Activated CD4-positive, alpha-beta T cell treated with anti-CD3 and anti-CD28 coated beads, Interleukin-2, amount 50 U/mL, for 1 hour (primary cell): Measurements from ENCODE around the gene DCAF8.

Experiments
- DNase-seq: peaks from one replicate; pipeline ENCODE4 v3.0.0-alpha.2; 2020

DCAF8 gene

DNA sequence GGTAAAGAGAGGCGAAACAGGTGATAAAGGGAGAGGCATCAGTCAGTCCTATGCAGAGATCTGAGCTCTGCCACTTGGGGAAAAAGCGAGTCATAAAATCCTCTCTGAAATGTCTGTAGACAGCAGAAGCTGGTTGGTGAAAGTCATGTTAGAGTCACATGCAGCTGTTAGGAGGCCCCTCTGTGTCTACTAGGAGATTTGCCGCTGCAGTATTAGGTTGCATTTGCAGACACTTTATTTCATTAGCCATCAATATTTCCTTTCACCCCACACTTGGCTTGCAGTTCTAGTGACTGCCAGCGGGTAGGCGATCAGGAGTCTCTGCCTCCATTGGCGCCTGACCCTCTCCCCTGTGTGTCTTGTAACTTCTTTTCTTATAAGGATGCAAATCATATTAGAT lies 94.8 kb downstream of the DCAF8 start:
- no peak for DNase-seq

DNA sequence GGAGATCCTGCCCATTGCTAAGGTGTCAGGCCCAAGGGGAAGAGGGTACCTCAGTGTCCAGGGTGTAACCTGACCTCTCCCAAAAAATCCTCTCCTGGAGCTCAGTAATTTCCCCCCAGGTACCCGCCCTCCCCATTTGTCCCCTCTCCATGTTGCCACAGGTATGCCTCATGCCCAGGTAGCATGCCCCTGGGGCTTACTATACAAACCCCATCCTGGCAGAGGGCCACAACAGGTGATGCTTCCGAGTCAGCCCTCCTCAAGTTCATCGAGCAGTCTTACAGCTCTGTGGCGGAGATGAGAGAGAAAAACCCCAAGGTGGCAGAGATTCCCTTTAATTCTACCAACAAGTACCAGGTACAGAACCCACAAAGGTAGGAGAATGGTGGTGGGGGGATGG lies 95.3 kb downstream of the DCAF8 start:
- DNase-seq = no peak

DNA sequence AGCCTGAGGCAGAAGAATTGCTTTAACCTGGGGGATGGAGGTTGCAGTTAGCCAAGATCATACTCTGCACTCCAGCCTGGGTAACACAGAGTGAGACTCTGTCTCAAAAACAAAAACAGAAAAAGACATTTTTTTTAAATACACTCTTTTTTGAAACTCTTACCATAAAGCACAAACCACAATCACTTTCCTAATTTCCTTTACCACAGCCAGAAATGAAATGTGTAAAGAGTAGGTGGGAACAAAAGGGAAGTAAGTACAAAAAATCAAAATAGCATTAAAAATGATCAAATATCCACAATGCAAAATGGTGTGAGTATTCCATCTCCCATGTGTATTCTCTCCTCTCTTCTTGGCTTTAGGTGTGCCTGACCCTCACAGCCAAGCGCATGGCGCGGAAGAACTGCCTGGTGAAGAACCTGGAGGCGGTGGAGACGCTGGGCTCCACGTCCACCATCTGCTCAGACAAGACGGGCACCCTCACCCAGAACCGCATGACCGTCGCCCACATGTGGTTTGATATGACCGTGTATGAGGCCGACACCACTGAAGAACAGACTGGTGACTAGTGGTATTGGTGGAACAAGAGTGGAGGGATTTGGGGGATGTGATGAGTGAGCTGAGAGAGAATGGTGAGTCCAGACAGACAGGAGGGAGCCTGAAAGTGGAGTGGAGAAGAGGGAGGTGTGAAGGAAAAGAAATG lies 96.0 kb downstream of the DCAF8 start:
- no peak for DNase-seq
